ENCODE data around the gene MRPL51.
A peak's percentile ranks its signal among the peaks of the same experiment; 100 is the strongest.
"Not testable (repeated sequence)": the region's sequence is repeated elsewhere in the genome, so short reads cannot be mapped to it uniquely, and the experiment has no call there.

MRPL51 gene

GRCh38 chr12:6472491-6472890 is 20.6 kb downstream of the MRPL51 start:
- H3K27ac ChIP-seq, result no peak overlapping the region

GRCh38 chr12:6471989-6472360 is 21.1 kb downstream of the MRPL51 start:
- TF ChIP-seq ZFX (IDR thresholded peaks at IDR 0.05; ENCODE audit: borderline replicate concordance) (no peak), CTCF (IDR thresholded peaks at IDR 0.05) (no peak)
- H3K27ac ChIP-seq, result peak overlapping the region; percentile 89; the same call in 1 of the 2 replicates

More at GRCh38 chr12:6472491-6472890, 20.6 kb downstream of the MRPL51 start:
- TF ChIP-seq ZFX (IDR thresholded peaks at IDR 0.05; ENCODE audit: borderline replicate concordance), result no peak
- no peak for TF ChIP-seq CTCF (IDR thresholded peaks at IDR 0.05)

GRCh38 chr12:6470375-6471163 is 22.5 kb downstream of the MRPL51 start, which contains the start of gene VAMP1:
Gene VAMP1 (minus strand): TSS chr12:6470677. CDS start chr12:6470531, 146 bp downstream.
- H3K27ac ChIP-seq, result peak within 1 kb of the TSS; percentile 89

GRCh38 chr12:6469609-6470374 is 23.3 kb downstream of the MRPL51 start:
- peak overlapping the region; percentile 89 for H3K27ac ChIP-seq

More at GRCh38 chr12:6470375-6471163, 22.5 kb downstream of the MRPL51 start, which contains the start of gene VAMP1:
- TF ChIP-seq ZFX (IDR thresholded peaks at IDR 0.05; ENCODE audit: borderline replicate concordance) (no peak), CTCF (IDR thresholded peaks at IDR 0.05) (no peak)

GRCh38 chr12:6469092-6469491 is 24.0 kb downstream of the MRPL51 start:
- H3K27ac ChIP-seq, result no peak overlapping the region

More at GRCh38 chr12:6469609-6470374, 23.3 kb downstream of the MRPL51 start:
- no peak for TF ChIP-seq CTCF (IDR thresholded peaks at IDR 0.05)
- TF ChIP-seq ZFX (IDR thresholded peaks at IDR 0.05; ENCODE audit: borderline replicate concordance), result no peak

GRCh38 chr12:6468283-6468575 is 24.8 kb downstream of the MRPL51 start:
- H3K27ac ChIP-seq, result no peak overlapping the region

More at GRCh38 chr12:6469092-6469491, 24.0 kb downstream of the MRPL51 start:
- TF ChIP-seq ZFX (IDR thresholded peaks at IDR 0.05; ENCODE audit: borderline replicate concordance), result no peak
- TF ChIP-seq CTCF (IDR thresholded peaks at IDR 0.05), result no peak

GRCh38 chr12:6467571-6468282 is 25.3 kb downstream of the MRPL51 start:
- not testable (repeated sequence) for H3K27ac ChIP-seq

More at GRCh38 chr12:6468283-6468575, 24.8 kb downstream of the MRPL51 start:
- TF ChIP-seq CTCF (IDR thresholded peaks at IDR 0.05) (no peak), ZFX (IDR thresholded peaks at IDR 0.05; ENCODE audit: borderline replicate concordance) (no peak)

- not testable (repeated sequence) for H3K27ac ChIP-seq
These were observed 26.3 kb downstream of the MRPL51 start for GRCh38 chr12:6466751-6467150.

All from 22Rv1 (cell line).